ENCODE data around the gene TNFAIP3.

TNFAIP3 gene

DNA sequence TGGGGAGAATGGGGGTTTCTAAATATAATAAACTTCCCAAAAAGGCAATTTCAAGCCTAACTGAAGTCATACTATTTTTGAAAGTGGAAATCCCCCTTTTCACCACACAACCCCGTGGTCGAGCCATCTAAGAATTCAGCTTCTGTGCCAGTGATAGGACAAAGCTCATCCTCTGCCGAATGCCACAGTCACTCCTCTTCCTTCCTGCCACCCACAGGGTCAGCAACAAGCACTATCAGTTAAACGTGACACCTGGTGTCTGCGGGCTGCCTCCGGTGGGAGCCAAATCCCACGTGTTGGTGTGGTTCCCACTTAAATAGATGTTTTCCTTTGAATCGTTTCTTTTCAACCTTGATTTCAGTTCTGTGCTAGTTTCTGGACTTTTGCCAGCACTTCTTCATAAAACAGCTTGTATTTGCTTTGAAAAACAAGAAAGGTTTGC is 60.7 kb downstream of the TNFAIP3 start:
- DNase-seq, result peak; percentile 15

DNA sequence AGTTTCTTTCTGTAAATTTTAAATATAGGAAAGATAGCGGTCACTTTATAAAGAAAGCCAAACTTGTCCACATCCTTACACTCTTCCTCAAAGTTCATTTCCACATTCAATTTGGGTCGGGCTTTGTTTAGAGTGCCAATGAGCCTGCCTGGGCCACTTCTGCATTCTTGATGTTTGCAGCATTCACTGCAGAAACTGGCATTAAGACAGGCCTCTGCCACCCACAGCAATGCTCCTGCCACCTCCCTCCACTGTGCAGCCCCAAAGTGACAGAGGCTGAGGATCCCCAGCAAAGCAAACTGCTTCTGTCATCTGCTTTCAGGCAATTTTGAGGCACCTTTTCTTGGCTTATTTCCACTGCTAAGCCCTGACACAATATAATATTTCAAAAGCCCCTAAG is 61.2 kb downstream of the TNFAIP3 start:
- DNase-seq, result no peak

DNA sequence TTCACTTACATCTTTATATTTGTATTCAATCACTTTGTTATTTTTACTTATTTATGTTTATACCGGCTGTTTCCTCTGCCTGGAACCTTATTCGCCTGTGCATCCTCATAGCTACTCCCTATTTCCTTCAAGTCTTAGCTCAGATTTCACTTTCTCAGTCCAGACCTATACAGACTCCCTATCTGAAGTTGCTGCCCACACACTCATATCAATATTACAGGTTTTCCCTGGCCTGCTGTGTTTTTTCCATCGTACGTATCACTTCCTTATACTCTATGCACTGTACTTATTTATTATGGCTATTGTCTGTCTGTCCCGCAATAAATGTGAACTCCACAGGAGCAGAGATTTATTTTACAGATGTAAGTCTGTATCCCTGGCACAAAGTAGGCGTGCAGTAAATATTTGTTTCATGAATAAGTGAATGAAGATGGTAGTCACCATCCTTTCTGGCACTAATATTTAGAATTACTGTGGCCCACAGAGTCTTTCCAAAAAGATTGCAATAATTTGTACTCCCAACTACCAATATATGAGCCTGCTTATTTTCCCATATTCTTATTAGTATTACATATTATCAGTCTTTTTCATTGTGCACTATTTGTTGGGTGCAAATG is 64.9 kb downstream of the TNFAIP3 start:
- no peak for DNase-seq

Data from hematopoietic multipotent progenitor cell treated with erythropoietin and hydrocortisone succinate and interleukin-3 and kit ligand, for 8 days (in vitro differentiated cells).